Panc1 (cell line): Measurements from ENCODE around the gene UBE2K. TPM values are rescaled to one million over a fixed set of nuclear protein-coding genes. Genes with fewer than 3 reads are reported as not detected.

Source experiments
- ATAC-seq: fragments of 200-7000 bp; cut with Tn5 transposase; 2 replicates; pipeline ENCODE4 v1.9.1; 2020; ENCODE audit warnings: mild to moderate bottlenecking, moderate library complexity
- BruUV-seq: library from RNA; stranded (reverse); fragments of 400-500 nt; replicated peaks from 2 replicates; lab custom pipeline; 2021; lab: Mats Ljungman, UMichigan
- CTCF ChIA-PET: fragments of 300-600 bp; sonication (Branson Sonifier 250); formaldehyde crosslinking; loops from one replicate; lab custom pipeline; 2022; ENCODE audit warnings: antibody characterized with exemption; lab: Charles Lee
- POLR2A ChIA-PET: fragments of 300-600 bp; sonication (Branson Sonifier 250); formaldehyde crosslinking; loops from one replicate; lab custom pipeline; 2022; ENCODE audit warnings: antibody characterized with exemption; lab: Charles Lee
- DNase-seq: peaks from one replicate; pipeline ENCODE4 v3.0.0-alpha.2; 2010; ENCODE audit warnings: low read depth, low spot score
- H3K27ac ChIP-seq: 2 replicates; pipeline ENCODE4 v1.5.1; 2011; ENCODE audit warnings: mild to moderate bottlenecking, low read length, inconsistent platforms
- H3K27me3 ChIP-seq: fragments of 200-500 bp; sonication (Bioruptor generic); 2 replicates; pipeline ENCODE4 v1.6.0; 2014; ENCODE audit warnings: low read length, inconsistent platforms; ENCODE audit not compliant: control insufficient read depth, insufficient read depth
- H3K36me3 ChIP-seq: fragments of 200-500 bp; sonication (Bioruptor generic); 2 replicates; pipeline ENCODE4 v1.5.1; 2014; ENCODE audit warnings: inconsistent platforms, mild to moderate bottlenecking, low read length, moderate library complexity; ENCODE audit not compliant: control insufficient read depth, insufficient read depth
- H3K4me1 ChIP-seq: 2 replicates; pipeline ENCODE4 v1.5.1; 2011; ENCODE audit warnings: inconsistent platforms, mild to moderate bottlenecking, low read length, moderate library complexity; ENCODE audit not compliant: control insufficient read depth, insufficient read depth
- H3K4me3 ChIP-seq, 2 experiments: 2 replicates each; pipeline ENCODE4 v1.5.1; 2011 to 2012; ENCODE audit warnings: low read depth in 2 of 2, low read length in 2 of 2, mild to moderate bottlenecking in 2 of 2, inconsistent platforms in 1 of 2, moderate library complexity in 1 of 2
- H3K9me3 ChIP-seq: fragments of 200-500 bp; sonication (Bioruptor generic); 2 replicates; pipeline ENCODE4 v1.5.1; 2014; ENCODE audit warnings: low read depth, mild to moderate bottlenecking, inconsistent platforms, low read length, moderate library complexity; ENCODE audit not compliant: control insufficient read depth, insufficient read depth
- POLR2AphosphoS5 ChIP-seq: IDR thresholded peaks from 2 replicates; pipeline ENCODE4 v1.6.1; 2012; ENCODE audit warnings: mild to moderate bottlenecking, low read depth, low read length, moderate library complexity
- REST ChIP-seq, 2 experiments: IDR thresholded peaks; 2 replicates each; pipeline ENCODE4 v1.6.1; 2011 to 2012; ENCODE audit warnings: low read depth in 2 of 2, control low read depth in 1 of 2, low read length in 1 of 2, mild to moderate bottlenecking in 1 of 2, moderate library complexity in 1 of 2; ENCODE audit not compliant: insufficient read depth in 1 of 2
- SIN3A ChIP-seq: IDR thresholded peaks from 2 replicates; pipeline ENCODE4 v1.6.1; 2012; ENCODE audit warnings: low read depth, mild to moderate bottlenecking, low read length, moderate library complexity, borderline replicate concordance; ENCODE audit not compliant: insufficient read depth
- TCF7L2 ChIP-seq: IDR thresholded peaks from 2 replicates; pipeline ENCODE4 v1.6.1; 2011; ENCODE audit warnings: mild to moderate bottlenecking, low read depth, low read length, inconsistent platforms
- in situ Hi-C: cut with HindIII; loops from 2 replicates; pipeline ENCODE4 v1.10.0; 2016; ENCODE audit warnings: low sequenced_read_pairs, low pct_unique_long_range_greater_than_20kb
- intact Hi-C: fragments of 100-400 bp; cut with micrococcal nuclease; formaldehyde crosslinking; loops from one replicate; pipeline ENCODE4 v1.10.0; 2022; ENCODE audit not compliant: unreplicated experiment
- total RNA-seq: library from RNA; stranded (reverse); gene quantifications from one replicate; pipeline ENCODE4 v1.2.1, GENCODE V29; 2021; ENCODE audit not compliant: unreplicated experiment
- TF ChIP-seq, protein P1 (sequence below): fragments of 450-650 bp; IDR thresholded peaks from 2 replicates; pipeline ENCODE4 v1.5.1; 2017; ENCODE audit warnings: mild to moderate bottlenecking

UBE2K gene
- total RNA-seq, 1 experiment from 2014 or later, result 84.1 TPM

GRCh38 chr4:39729557-39729956, 31.6 kb downstream of the UBE2K start:
- TSS peak; percentile 3 for BruUV-seq
- DNase-seq (no peak), ATAC-seq (no peak)
- no peak overlapping the region for H3K27ac ChIP-seq
- ChIA-PET POLR2A (no interaction called here), CTCF (no interaction called here)
- intact Hi-C loops, result no loop called here
- TF ChIP-seq SIN3A, result no peak
- no peak for TF ChIP-seq TCF7L2
- TF ChIP-seq, protein P1, sequence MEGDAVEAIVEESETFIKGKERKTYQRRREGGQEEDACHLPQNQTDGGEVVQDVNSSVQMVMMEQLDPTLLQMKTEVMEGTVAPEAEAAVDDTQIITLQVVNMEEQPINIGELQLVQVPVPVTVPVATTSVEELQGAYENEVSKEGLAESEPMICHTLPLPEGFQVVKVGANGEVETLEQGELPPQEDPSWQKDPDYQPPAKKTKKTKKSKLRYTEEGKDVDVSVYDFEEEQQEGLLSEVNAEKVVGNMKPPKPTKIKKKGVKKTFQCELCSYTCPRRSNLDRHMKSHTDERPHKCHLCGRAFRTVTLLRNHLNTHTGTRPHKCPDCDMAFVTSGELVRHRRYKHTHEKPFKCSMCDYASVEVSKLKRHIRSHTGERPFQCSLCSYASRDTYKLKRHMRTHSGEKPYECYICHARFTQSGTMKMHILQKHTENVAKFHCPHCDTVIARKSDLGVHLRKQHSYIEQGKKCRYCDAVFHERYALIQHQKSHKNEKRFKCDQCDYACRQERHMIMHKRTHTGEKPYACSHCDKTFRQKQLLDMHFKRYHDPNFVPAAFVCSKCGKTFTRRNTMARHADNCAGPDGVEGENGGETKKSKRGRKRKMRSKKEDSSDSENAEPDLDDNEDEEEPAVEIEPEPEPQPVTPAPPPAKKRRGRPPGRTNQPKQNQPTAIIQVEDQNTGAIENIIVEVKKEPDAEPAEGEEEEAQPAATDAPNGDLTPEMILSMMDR, result no peak
- TF ChIP-seq REST (IDR thresholded peaks at IDR 0.05; ENCODE audit: insufficient read depth in 1 of 2, low read depth in 2 of 2, low read length in 1 of 2), result no peak
- no peak for TF ChIP-seq POLR2AphosphoS5
- H3K27me3 ChIP-seq, result no peaks in the 10 kb centered on the region
- H3K36me3 ChIP-seq, result no peaks in the 10 kb centered on the region
- no peak overlapping the region for H3K4me3 ChIP-seq
- H3K9me3 ChIP-seq, result no peaks in the 10 kb centered on the region
- in situ Hi-C loops, result no loop called here
- H3K4me1 ChIP-seq, result no peaks in the 10 kb centered on the region; the same call in 1 of the 2 replicates

GRCh38 chr4:39730072-39730471, 32.1 kb downstream of the UBE2K start:
- no peak overlapping the region for H3K4me3 ChIP-seq
- ChIA-PET CTCF (no interaction called here), POLR2A (no interaction called here)
- BruUV-seq, result no TSS peak
- TF ChIP-seq, protein P1, result no peak
- TF ChIP-seq SIN3A (no peak), POLR2AphosphoS5 (no peak), REST (IDR thresholded peaks at IDR 0.05; ENCODE audit: insufficient read depth in 1 of 2, low read depth in 2 of 2, low read length in 1 of 2) (no peak), TCF7L2 (no peak)
- in situ Hi-C loops, result no loop called here
- no peak for ATAC-seq
- no peaks in the 10 kb centered on the region for H3K9me3 ChIP-seq
- no peaks in the 10 kb centered on the region; the same call in 1 of the 2 replicates for H3K4me1 ChIP-seq
- no peak overlapping the region for H3K27ac ChIP-seq
- no peaks in the 10 kb centered on the region for H3K27me3 ChIP-seq
- intact Hi-C loops, result no loop called here
- no peaks in the 10 kb centered on the region for H3K36me3 ChIP-seq
- no peak for DNase-seq
